Measurements from ENCODE around the gene CABCOCO1.
"Not testable (repeated sequence)": the region's sequence is repeated elsewhere in the genome, so short reads cannot be mapped to it uniquely, and the experiment has no call there.

CABCOCO1 gene

GRCh38 chr10:61643316-61643751 lies 19.4 kb upstream of the CABCOCO1 start:
- no peak for DNase-seq

GRCh38 chr10:61653699-61654098 lies 9.0 kb upstream of the CABCOCO1 start:
- DNase-seq, result no peak

GRCh38 chr10:61655335-61655851 lies 7.3 kb upstream of the CABCOCO1 start:
- no peak for DNase-seq

GRCh38 chr10:61663466-61663865 lies 737 bp downstream of the CABCOCO1 start:
- no peak for DNase-seq

GRCh38 chr10:61664985-61665384 lies 2.3 kb downstream of the CABCOCO1 start:
- no peak for DNase-seq

- DNase-seq, result no peak
Measured at GRCh38 chr10:61669161-61669725, 6.5 kb downstream of the CABCOCO1 start.

- DNase-seq, result no peak
Measured at GRCh38 chr10:61669849-61670248, 7.1 kb downstream of the CABCOCO1 start.

GRCh38 chr10:61673360-61673759 lies 10.6 kb downstream of the CABCOCO1 start:
- no peak for DNase-seq

- no peak for DNase-seq
Measured at GRCh38 chr10:61682323-61682722, 19.6 kb downstream of the CABCOCO1 start.

GRCh38 chr10:61683319-61683718 lies 20.6 kb downstream of the CABCOCO1 start:
- no peak for DNase-seq

GRCh38 chr10:61684894-61685507 lies 22.3 kb downstream of the CABCOCO1 start:
- no peak for DNase-seq

GRCh38 chr10:61688551-61689308 lies 26.0 kb downstream of the CABCOCO1 start:
- DNase-seq, result no peak

- DNase-seq, result not testable (repeated sequence)
Measured at GRCh38 chr10:61691667-61692066, 28.9 kb downstream of the CABCOCO1 start.

GRCh38 chr10:61692447-61693010 lies 29.8 kb downstream of the CABCOCO1 start:
- DNase-seq, result no peak

- no peak for DNase-seq
Measured at GRCh38 chr10:61698968-61699655, 36.4 kb downstream of the CABCOCO1 start.

- no peak for DNase-seq
Measured at GRCh38 chr10:61701055-61701705, 38.5 kb downstream of the CABCOCO1 start.

- no peak for DNase-seq
Measured at GRCh38 chr10:61701706-61702105, 39.0 kb downstream of the CABCOCO1 start.

- no peak for DNase-seq
Measured at GRCh38 chr10:61702584-61702983, 39.9 kb downstream of the CABCOCO1 start.

GRCh38 chr10:61705022-61705613 lies 42.4 kb downstream of the CABCOCO1 start:
- no peak for DNase-seq

GRCh38 chr10:61708846-61709245 lies 46.1 kb downstream of the CABCOCO1 start:
- DNase-seq, result no peak

GRCh38 chr10:61712105-61712504 lies 49.4 kb downstream of the CABCOCO1 start:
- DNase-seq, result not testable (repeated sequence)

GRCh38 chr10:61719475-61719874 lies 56.7 kb downstream of the CABCOCO1 start:
- DNase-seq, result not testable (repeated sequence)
